WTC11 (cell line): ENCODE measurements around the gene PC. TPM values are rescaled to one million over a fixed set of nuclear protein-coding genes. Genes with fewer than 3 reads are reported as not detected.

Source experiments
- ATAC-seq: fragments of 200-7000 bp; cut with Tn5 transposase; 2 replicates; pipeline ENCODE4 v1.10.0; 2021; ENCODE audit warnings: mild to moderate bottlenecking, moderate library complexity
- Bru-seq: library from RNA; stranded (reverse); fragments of 400-500 nt; gene quantifications from one replicate; lab custom pipeline; 2021; lab: Mats Ljungman, UMichigan
- CTCF ChIA-PET: fragments of 300-600 bp; sonication (Branson Sonifier 250); formaldehyde crosslinking; loops from one replicate; lab custom pipeline; 2021; ENCODE audit warnings: antibody characterized with exemption; lab: Charles Lee
- POLR2A ChIA-PET: fragments of 350-600 bp; sonication (Branson Sonifier 250); formaldehyde crosslinking; loops from one replicate; lab custom pipeline; 2021; ENCODE audit warnings: antibody characterized with exemption; lab: Charles Lee
- DNase-seq: peaks from one replicate; pipeline ENCODE4 v3.0.0; 2021; ENCODE audit warnings: low spot score
- H3K27ac Mint-ChIP-seq: 2 replicates; pipeline ENCODE4 v1.8.0; 2021; ENCODE audit warnings: mixed read lengths
- H3K27me3 Mint-ChIP-seq: 2 replicates; pipeline ENCODE4 v1.8.0; 2021; ENCODE audit warnings: low read depth, mild to moderate bottlenecking, moderate library complexity, mixed read lengths
- H3K36me3 Mint-ChIP-seq: 2 replicates; pipeline ENCODE4 v1.8.0; 2021; ENCODE audit warnings: mixed read lengths
- H3K4me1 Mint-ChIP-seq: 2 replicates; pipeline ENCODE4 v1.8.0; 2022; ENCODE audit warnings: mixed read lengths
- H3K4me3 Mint-ChIP-seq: 2 replicates; pipeline ENCODE4 v1.8.0; 2021; ENCODE audit warnings: mild to moderate bottlenecking, moderate library complexity, mixed read lengths
- H3K9me3 Mint-ChIP-seq: 2 replicates; pipeline ENCODE4 v1.8.0; 2021; ENCODE audit warnings: mixed read lengths
- ATF1 ChIP-seq: sonication (generic); formaldehyde crosslinking; IDR thresholded peaks from 2 replicates; pipeline ENCODE4 v1.8.1; 2023; ENCODE audit warnings: mild to moderate bottlenecking, moderate library complexity, missing genetic modification reagents
- ATF2 ChIP-seq: sonication (generic); formaldehyde crosslinking; IDR thresholded peaks from 2 replicates; pipeline ENCODE4 v1.8.1; 2022; ENCODE audit warnings: low read depth, missing genetic modification reagents, borderline replicate concordance
- ATF3 ChIP-seq: sonication (generic); formaldehyde crosslinking; conservative IDR thresholded peaks from 2 replicates; pipeline ENCODE4 v1.8.1; 2022; ENCODE audit warnings: mild to moderate bottlenecking, missing genetic modification reagents
- CBFB ChIP-seq: sonication (generic); formaldehyde crosslinking; IDR thresholded peaks from 2 replicates; pipeline ENCODE4 v1.8.1; 2022; ENCODE audit warnings: mild to moderate bottlenecking, low read depth, missing genetic modification reagents
- E2F1 ChIP-seq: sonication (generic); formaldehyde crosslinking; IDR thresholded peaks from 2 replicates; pipeline ENCODE4 v1.8.0; 2022; ENCODE audit warnings: mild to moderate bottlenecking, missing genetic modification reagents
- ETV6 ChIP-seq: sonication (generic); formaldehyde crosslinking; IDR thresholded peaks from 2 replicates; pipeline ENCODE4 v1.8.1; 2022; ENCODE audit warnings: mild to moderate bottlenecking, missing genetic modification reagents
- FOXK1 ChIP-seq: sonication (generic); formaldehyde crosslinking; IDR thresholded peaks from 2 replicates; pipeline ENCODE4 v1.8.0; 2022; ENCODE audit warnings: mild to moderate bottlenecking, moderate library complexity, missing genetic modification reagents
- FOXP1 ChIP-seq: sonication (generic); formaldehyde crosslinking; IDR thresholded peaks from 2 replicates; pipeline ENCODE4 v1.8.0; 2022; ENCODE audit warnings: missing genetic modification reagents, mild to moderate bottlenecking, moderate library complexity, borderline replicate concordance
- GABPB1 ChIP-seq: sonication (generic); formaldehyde crosslinking; IDR thresholded peaks from 2 replicates; pipeline ENCODE4 v1.8.1; 2023; ENCODE audit warnings: mild to moderate bottlenecking, missing genetic modification reagents
- IRF1 ChIP-seq: sonication (generic); formaldehyde crosslinking; IDR thresholded peaks from 2 replicates; pipeline ENCODE4 v1.8.0; 2023; ENCODE audit warnings: missing genetic modification reagents
- JUN ChIP-seq: sonication (generic); formaldehyde crosslinking; IDR thresholded peaks from 2 replicates; pipeline ENCODE4 v1.8.0; 2023; ENCODE audit warnings: mild to moderate bottlenecking, missing genetic modification reagents
- KAT7 ChIP-seq: sonication (generic); formaldehyde crosslinking; IDR thresholded peaks from 2 replicates; pipeline ENCODE4 v1.8.1; 2023; ENCODE audit warnings: missing genetic modification reagents, mild to moderate bottlenecking, borderline replicate concordance
- MAX ChIP-seq: sonication (generic); formaldehyde crosslinking; IDR thresholded peaks from 2 replicates; pipeline ENCODE4 v1.8.0; 2022; ENCODE audit warnings: mild to moderate bottlenecking, missing genetic modification reagents
- MYBL2 ChIP-seq: sonication (generic); formaldehyde crosslinking; IDR thresholded peaks from 2 replicates; pipeline ENCODE4 v1.8.1; 2023; ENCODE audit warnings: mild to moderate bottlenecking, moderate library complexity, missing genetic modification reagents
- NFATC4 ChIP-seq: fragments of 250-450 bp; sonication (Bioruptor Pico); IDR thresholded peaks from 2 replicates; pipeline ENCODE4 v1.9.0; 2021; ENCODE audit warnings: mild to moderate bottlenecking
- NFYB ChIP-seq: sonication (generic); formaldehyde crosslinking; conservative IDR thresholded peaks from 2 replicates; pipeline ENCODE4 v1.8.0; 2022; ENCODE audit warnings: low read depth, missing genetic modification reagents
- OVOL2 ChIP-seq: fragments of 250-450 bp; sonication (Bioruptor Pico); IDR thresholded peaks from 2 replicates; pipeline ENCODE4 v1.9.0; 2021; ENCODE audit warnings: mild to moderate bottlenecking, borderline replicate concordance
- PRDM15 ChIP-seq: sonication (generic); formaldehyde crosslinking; IDR thresholded peaks from 2 replicates; pipeline ENCODE4 v1.8.0; 2022; ENCODE audit warnings: missing genetic modification reagents
- SMAD3 ChIP-seq: sonication (generic); formaldehyde crosslinking; IDR thresholded peaks from 2 replicates; pipeline ENCODE4 v1.8.0; 2022; ENCODE audit warnings: missing genetic modification reagents, mild to moderate bottlenecking, borderline replicate concordance
- SP1 ChIP-seq: sonication (generic); formaldehyde crosslinking; conservative IDR thresholded peaks from 2 replicates; pipeline ENCODE4 v1.8.1; 2022; ENCODE audit warnings: missing genetic modification reagents
- TEAD1 ChIP-seq: sonication (generic); formaldehyde crosslinking; IDR thresholded peaks from 2 replicates; pipeline ENCODE4 v1.8.0; 2022; ENCODE audit warnings: mild to moderate bottlenecking, missing genetic modification reagents
- TEAD4 ChIP-seq: sonication (generic); formaldehyde crosslinking; IDR thresholded peaks from 2 replicates; pipeline ENCODE4 v1.8.0; 2022; ENCODE audit warnings: mild to moderate bottlenecking, missing genetic modification reagents
- TP53 ChIP-seq: sonication (generic); formaldehyde crosslinking; IDR thresholded peaks from 2 replicates; pipeline ENCODE4 v1.8.1; 2023; ENCODE audit warnings: mild to moderate bottlenecking, missing genetic modification reagents
- USF1 ChIP-seq: sonication (generic); formaldehyde crosslinking; IDR thresholded peaks from 2 replicates; pipeline ENCODE4 v1.8.0; 2022; ENCODE audit warnings: mild to moderate bottlenecking, missing genetic modification reagents
- ZBTB21 ChIP-seq: sonication (generic); formaldehyde crosslinking; IDR thresholded peaks from 2 replicates; pipeline ENCODE4 v1.8.1; 2023; ENCODE audit warnings: mild to moderate bottlenecking, missing genetic modification reagents, borderline replicate concordance
- ZNF138 ChIP-seq: sonication (generic); formaldehyde crosslinking; conservative IDR thresholded peaks from 2 replicates; pipeline ENCODE4 v1.8.1; 2022; ENCODE audit warnings: mild to moderate bottlenecking, moderate library complexity, missing genetic modification reagents
- ZNF263 ChIP-seq: sonication (generic); formaldehyde crosslinking; IDR thresholded peaks from 2 replicates; pipeline ENCODE4 v1.8.1; 2022; ENCODE audit warnings: low read depth, mild to moderate bottlenecking, moderate library complexity, missing genetic modification reagents
- long read RNA-seq, 3 experiments: library from RNA in 1 of 3; library from capped mRNA in 1 of 3; library from polyadenylated mRNA in 1 of 3; unstranded in 2 of 3; stranded (forward) in 1 of 3; transcript quantifications; one replicate each; pipeline ENCODE4 v2.0.0, GENCODE V29; 2021
- total RNA-seq: library from RNA; stranded (reverse); gene quantifications from 3 replicates; pipeline ENCODE4 v1.2.3, GENCODE V29; 2021

The PC gene
- total RNA-seq (22.1 to 27.2 TPM (median 25.6 TPM) in 3 replicates), Bru-seq, nascent RNA (percentile 44 among the genes with signal in this experiment)
- long read RNA-seq, experiment 1, full-length matches to known transcripts: 51 of 91 reads
- long read RNA-seq, experiment 1, partial matches to known transcripts: 12 of 91 reads
- long read RNA-seq, experiment 1, other reads (novel, unspliced or antisense): 28 of 91 reads
- long read RNA-seq, experiment 2, full-length matches to known transcripts: 3 of 16 reads
- long read RNA-seq, experiment 2, partial matches to known transcripts: 8 of 16 reads
- long read RNA-seq, experiment 2, other reads (novel, unspliced or antisense): 5 of 16 reads
- long read RNA-seq, experiment 3, partial matches to known transcripts: 1 of 3 reads
- long read RNA-seq, experiment 3, other reads (novel, unspliced or antisense): 1 of 3 reads

GRCh38 chr11:66958232-66958955, at the start of gene PC:
Gene PC, minus strand, starts transcription at chr11:66958383. Its CDS starts 86,224 bp downstream, at chr11:66872159.
- H3K36me3 Mint-ChIP-seq: peaks cover 2% of the 10 kb centered on the region; the same call in 1 of the 2 replicates
- ChIA-PET CTCF (interaction anchor here (0.8 to 4.4 kb wide), 11 partner anchors 17 to 492 kb away, joined by 3 to 29 read pairs (median 6); partner anchors contain the start of genes C11orf86, PELI3 and SYT12), POLR2A (interaction anchor here (0.6 to 1.9 kb wide), 9 partner anchors 17 to 282 kb away, joined by 3 to 9 read pairs (median 5); partner anchors contain the start of genes C11orf86 and RCE1)
- H3K27me3 Mint-ChIP-seq: peaks cover 17% of the 10 kb centered on the region
- peaks cover 26% of the 10 kb centered on the region for H3K4me1 Mint-ChIP-seq
- H3K4me3 Mint-ChIP-seq: peak within 1 kb of the TSS; percentile 87
- H3K27ac Mint-ChIP-seq: peak within 1 kb of the TSS; percentile 99
- DNase-seq (peak; percentile 100), ATAC-seq (peak; percentile 96)
- no peaks in the 10 kb centered on the region for H3K9me3 Mint-ChIP-seq
- no peak for TF ChIP-seq ATF3 (CRISPR knock-in tag)
- no peak for TF ChIP-seq PRDM15
- peak; percentile 100 for TF ChIP-seq MAX (CRISPR knock-in tag)
- TF ChIP-seq GABPB1 (CRISPR knock-in tag): peak; percentile 81
- peak; percentile 83; the same call in 1 of the 2 replicates for TF ChIP-seq ATF2 (CRISPR knock-in tag)
- peak; percentile 97 for TF ChIP-seq MYBL2 (CRISPR knock-in tag)
- peak; percentile 96 for TF ChIP-seq TP53 (CRISPR knock-in tag)
- TF ChIP-seq ZBTB21 (CRISPR knock-in tag): peak; percentile 76; the same call in 1 of the 2 replicates
- peak; percentile 70; the same call in 1 of the 2 replicates for TF ChIP-seq TEAD4
- TF ChIP-seq ZNF138 (CRISPR knock-in tag): peak; percentile 64; the same call in 1 of the 2 replicates
- TF ChIP-seq ETV6 (CRISPR knock-in tag): peak; percentile 95
- peak; percentile 91; the same call in 1 of the 2 replicates for TF ChIP-seq TEAD1
- peak; percentile 88 for TF ChIP-seq E2F1 (CRISPR knock-in tag)
- TF ChIP-seq CBFB (CRISPR knock-in tag): peak; percentile 94
- TF ChIP-seq ATF1 (CRISPR knock-in tag): 0 out of 2 replicates have a peak, but pooled peaks have one; percentile 18
- peak; percentile 98 for TF ChIP-seq FOXP1 (CRISPR knock-in tag)
- peak; percentile 86 for TF ChIP-seq NFYB (CRISPR knock-in tag)
- peak; percentile 94; the same call in 1 of the 2 replicates for TF ChIP-seq IRF1 (CRISPR knock-in tag)
- peak; percentile 98 for TF ChIP-seq FOXK1 (CRISPR knock-in tag)
- TF ChIP-seq KAT7 (CRISPR knock-in tag): no peak
- peak; percentile 98 for TF ChIP-seq SMAD3
- peak; percentile 98 for TF ChIP-seq SP1 (CRISPR knock-in tag)
- peak; percentile 97 for TF ChIP-seq USF1
- TF ChIP-seq JUN: peak; percentile 45; the same call in 1 of the 2 replicates
- no peak for TF ChIP-seq NFATC4 (CRISPR knock-in tag)
- 0 out of 2 replicates have a peak, but pooled peaks have one; percentile 30 for TF ChIP-seq ZNF263
- TF ChIP-seq OVOL2 (CRISPR knock-in tag): no peak
